Right lung (tissue), 5 donors: Measurements from ENCODE around the gene LLGL2. TPM values are rescaled to one million over a fixed set of nuclear protein-coding genes. Genes with fewer than 3 reads are reported as not detected.

Experiments used
- DNase-seq, 2 donors: peaks; one replicate each; pipeline ENCODE4 v3.0.0-alpha.2; 2013
- polyA plus RNA-seq, 5 donors: library from polyadenylated mRNA; unstranded; fragments of 120-200 nt; gene quantifications; one replicate each; pipeline versions ENCODE4 v1.2.1 to v1.2.3, GENCODE V29; 2013; ENCODE audit warnings: inconsistent platforms in 1 of 5, low replicate concordance in 1 of 5; ENCODE audit not compliant: insufficient read length in 5 of 5, insufficient read depth in 1 of 5

LLGL2 gene
- polyA plus RNA-seq, 5 donors: 29.3 to 67.0 (median 49.0) TPM

- no peak for DNase-seq
Observed at GRCh38 chr17:75612906-75613626, 87.6 kb downstream of the LLGL2 start.

- no peak for DNase-seq
Observed at GRCh38 chr17:75614006-75614405, 88.5 kb downstream of the LLGL2 start.

- no peak for DNase-seq
Observed at GRCh38 chr17:75614556-75615270, 89.2 kb downstream of the LLGL2 start.

GRCh38 chr17:75615301-75615700 lies 89.8 kb downstream of the LLGL2 start:
- DNase-seq: no peak

- no peak for DNase-seq
Observed at GRCh38 chr17:75616521-75617122, 91.1 kb downstream of the LLGL2 start.

GRCh38 chr17:75617218-75617617 lies 91.7 kb downstream of the LLGL2 start:
- DNase-seq: no peak

- no peak for DNase-seq
Observed at GRCh38 chr17:75617675-75618074, 92.2 kb downstream of the LLGL2 start.

- no peak for DNase-seq
Observed at GRCh38 chr17:75619506-75620431, 94.3 kb downstream of the LLGL2 start.

- DNase-seq: no peak
Observed at GRCh38 chr17:75621489-75621888, 96.0 kb downstream of the LLGL2 start.

GRCh38 chr17:75622076-75622475 lies 96.6 kb downstream of the LLGL2 start:
- DNase-seq: no peak

- no peak for DNase-seq
Observed at GRCh38 chr17:75622771-75623273, 97.3 kb downstream of the LLGL2 start.

GRCh38 chr17:75623386-75623785 lies 97.9 kb downstream of the LLGL2 start:
- DNase-seq: no peak

- DNase-seq: no peak
Observed at GRCh38 chr17:75624021-75624420, 98.5 kb downstream of the LLGL2 start.

Other genes with a start within 250 kb of the LLGL2 start
- 1 to 10 TPM; 5.5 to 8.2 (median 7.6) TPM for gene SLC25A19, start 236.3 kb upstream of the LLGL2 start, polyA plus RNA-seq
- 10 to 100 TPM; 75.3 to 92.2 (median 83.5) TPM for gene GRB2, start 120.0 kb upstream of the LLGL2 start, polyA plus RNA-seq
- 10 to 100 TPM; 62.5 to 96.8 (median 77.0) TPM for gene TMEM94, start 69.1 kb upstream of the LLGL2 start, polyA plus RNA-seq
- 10 to 100 TPM; 17.9 to 32.6 (median 23.9) TPM for gene CASKIN2, start 10.2 kb upstream of the LLGL2 start, polyA plus RNA-seq
- 10 to 100 TPM; 33.2 to 47.2 (median 44.3) TPM for gene TSEN54, start 9.2 kb upstream of the LLGL2 start, polyA plus RNA-seq
- gene MYO15B, start 62.1 kb downstream of the LLGL2 start, polyA plus RNA-seq: 100 to 1,000 TPM; 181 to 260 (median 240) TPM
- 1 to 10 TPM; 1.4 to 3.7 (median 2.3) TPM for gene SMIM5, start 107.7 kb downstream of the LLGL2 start, polyA plus RNA-seq
- gene RECQL5, start 141.5 kb downstream of the LLGL2 start, polyA plus RNA-seq: 10 to 100 TPM; 26.0 to 36.5 (median 33.4) TPM
- 100 to 1,000 TPM; 101 to 112 (median 102) TPM for gene SAP30BP, start 141.6 kb downstream of the LLGL2 start, polyA plus RNA-seq
- 10 to 100 TPM in 1 of 5 donors, 1 to 10 TPM in 4; 6.5 to 10.9 (median 7.2) TPM for gene ITGB4, start 195.8 kb downstream of the LLGL2 start, polyA plus RNA-seq
- 10 to 100 TPM in 4 of 5 donors, 1 to 10 TPM in 1; 9.3 to 24.7 (median 13.9) TPM for gene GALK1, start 239.5 kb downstream of the LLGL2 start, polyA plus RNA-seq